SU-DHL-6 (cell line): ENCODE data around the gene LYPD3.

ENCODE experiments used
- H2AFZ ChIP-seq: fragments of 200-600 bp; sonication (generic); 2 replicates; pipeline ENCODE4 v1.6.1; 2014; ENCODE audit warnings: low read depth, mild to moderate bottlenecking, moderate library complexity, mixed read lengths, antibody characterized with exemption, low read length; ENCODE audit not compliant: severe bottlenecking
- H3F3A ChIP-seq: fragments of 200-600 bp; shearing (Covaris generic); 2 replicates; pipeline ENCODE4 v1.6.0; 2016; ENCODE audit warnings: antibody characterized with exemption, mild to moderate bottlenecking; ENCODE audit not compliant: insufficient read depth
- H3K27ac ChIP-seq: fragments of 200-600 bp; sonication (generic); 2 replicates; pipeline ENCODE4 v1.5.1; 2016; ENCODE audit warnings: low read depth, mild to moderate bottlenecking, low read length, moderate library complexity, mixed read lengths
- H3K27me3 ChIP-seq: fragments of 200-600 bp; sonication (generic), shearing (Covaris generic); 2 replicates; pipeline ENCODE4 v1.6.0; 2014; ENCODE audit warnings: mild to moderate bottlenecking, low read length
- H3K36me3 ChIP-seq: fragments of 200-600 bp; sonication (generic); 2 replicates; pipeline ENCODE4 v1.6.1; 2014; ENCODE audit warnings: mild to moderate bottlenecking, low read length, mixed read lengths
- H3K4me2 ChIP-seq: fragments of 300-600, 200-600 bp; shearing (Covaris generic), sonication (generic); 2 replicates; pipeline ENCODE4 v1.6.0; 2014; ENCODE audit warnings: low read length, low read depth, mild to moderate bottlenecking; ENCODE audit not compliant: poor library complexity, severe bottlenecking
- H3K4me3 ChIP-seq: fragments of 200-600 bp; sonication (generic); 2 replicates; pipeline ENCODE4 v1.5.1; 2014; ENCODE audit warnings: antibody characterized with exemption, low read length, mild to moderate bottlenecking, mixed read lengths; ENCODE audit not compliant: insufficient read depth, poor library complexity, severe bottlenecking
- H3K79me2 ChIP-seq: fragments of 200-600 bp; sonication (generic); 2 replicates; pipeline ENCODE4 v1.6.1; 2014; ENCODE audit warnings: mild to moderate bottlenecking, low read length, moderate library complexity; ENCODE audit not compliant: insufficient read depth
- H3K9ac ChIP-seq: fragments of 200-600 bp; sonication (generic); 2 replicates; pipeline ENCODE4 v1.7.0; 2014; ENCODE audit warnings: mild to moderate bottlenecking, low read length
- H3K9me2 ChIP-seq: fragments of 200-600 bp; sonication (generic); replicated peaks from 2 replicates; pipeline ENCODE4 v1.6.1; 2014; ENCODE audit warnings: low read length; ENCODE audit not compliant: insufficient read depth
- H3K9me3 ChIP-seq: fragments of 200-600 bp; sonication (generic); 2 replicates; pipeline ENCODE4 v1.6.1; 2014; ENCODE audit warnings: low read length, mixed read lengths; ENCODE audit not compliant: insufficient read depth
- H4K20me1 ChIP-seq: fragments of 200-600 bp; sonication (generic); 2 replicates; pipeline ENCODE4 v1.6.1; 2014; ENCODE audit warnings: low read depth, mild to moderate bottlenecking, antibody characterized with exemption, low read length, moderate library complexity, mixed read lengths
- EZH2phosphoT487 ChIP-seq: fragments of 200-600 bp; sonication (generic), shearing (Covaris generic); conservative IDR thresholded peaks from 2 replicates; pipeline ENCODE4 v1.6.1; 2018; ENCODE audit warnings: mild to moderate bottlenecking, antibody characterized with exemption, low read length, moderate library complexity, mixed read lengths
- TF ChIP-seq, protein P1 (sequence below): fragments of 200-600 bp; sonication (generic); IDR thresholded peaks from one replicate; pipeline ENCODE4 v1.5.1; 2017; ENCODE audit warnings: antibody characterized with exemption, mild to moderate bottlenecking, low read length, moderate library complexity; ENCODE audit not compliant: insufficient read depth, poor library complexity, severe bottlenecking

The LYPD3 gene

DNA sequence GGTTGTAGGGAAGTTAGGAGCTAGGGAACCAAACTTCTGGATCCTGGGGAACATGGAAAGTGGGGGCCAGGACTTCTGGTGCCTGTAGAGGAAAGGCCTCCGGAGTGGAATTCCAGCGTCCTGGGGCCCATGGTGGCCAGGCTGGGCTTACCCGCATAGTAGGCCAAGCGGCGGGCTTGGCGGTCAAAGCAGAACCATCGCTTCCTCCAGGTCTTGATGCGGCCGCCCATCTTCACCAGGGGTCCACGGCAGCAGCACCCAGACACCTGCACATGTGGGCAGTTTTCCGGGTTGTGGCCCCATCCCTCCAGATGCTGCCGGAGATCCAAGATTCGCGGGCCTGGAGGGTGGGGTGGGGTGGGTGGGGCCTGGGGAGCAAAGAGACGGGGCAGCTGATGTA, 13.8 kb upstream of the LYPD3 start:
- Histone ChIP-seq H3K9me3 (no peaks in the 10 kb centered on the region), H3K4me3 (no peak overlapping the region), H3K9ac (no peak overlapping the region), H3F3A (no peaks in the 10 kb centered on the region), H3K27me3 (no peaks in the 10 kb centered on the region), H4K20me1 (no peaks in the 10 kb centered on the region), H3K4me2 (no peak overlapping the region), H3K9me2 (no peaks in the 10 kb centered on the region), H3K27ac (no peak overlapping the region), H3K79me2 (no peaks in the 10 kb centered on the region), H2AFZ (no peak overlapping the region), H3K36me3 (no peaks in the 10 kb centered on the region)
- TF ChIP-seq, protein P1, sequence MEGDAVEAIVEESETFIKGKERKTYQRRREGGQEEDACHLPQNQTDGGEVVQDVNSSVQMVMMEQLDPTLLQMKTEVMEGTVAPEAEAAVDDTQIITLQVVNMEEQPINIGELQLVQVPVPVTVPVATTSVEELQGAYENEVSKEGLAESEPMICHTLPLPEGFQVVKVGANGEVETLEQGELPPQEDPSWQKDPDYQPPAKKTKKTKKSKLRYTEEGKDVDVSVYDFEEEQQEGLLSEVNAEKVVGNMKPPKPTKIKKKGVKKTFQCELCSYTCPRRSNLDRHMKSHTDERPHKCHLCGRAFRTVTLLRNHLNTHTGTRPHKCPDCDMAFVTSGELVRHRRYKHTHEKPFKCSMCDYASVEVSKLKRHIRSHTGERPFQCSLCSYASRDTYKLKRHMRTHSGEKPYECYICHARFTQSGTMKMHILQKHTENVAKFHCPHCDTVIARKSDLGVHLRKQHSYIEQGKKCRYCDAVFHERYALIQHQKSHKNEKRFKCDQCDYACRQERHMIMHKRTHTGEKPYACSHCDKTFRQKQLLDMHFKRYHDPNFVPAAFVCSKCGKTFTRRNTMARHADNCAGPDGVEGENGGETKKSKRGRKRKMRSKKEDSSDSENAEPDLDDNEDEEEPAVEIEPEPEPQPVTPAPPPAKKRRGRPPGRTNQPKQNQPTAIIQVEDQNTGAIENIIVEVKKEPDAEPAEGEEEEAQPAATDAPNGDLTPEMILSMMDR = no peak
- TF ChIP-seq EZH2phosphoT487 = no peak

- Histone ChIP-seq H3K9me3 (no peaks in the 10 kb centered on the region), H3K27me3 (no peaks in the 10 kb centered on the region), H3K36me3 (no peaks in the 10 kb centered on the region), H3K27ac (no peak overlapping the region), H3K79me2 (no peaks in the 10 kb centered on the region), H3K4me2 (no peak overlapping the region), H3K9ac (no peak overlapping the region), H3K9me2 (no peaks in the 10 kb centered on the region), H2AFZ (no peak overlapping the region), H3F3A (no peaks in the 10 kb centered on the region), H4K20me1 (no peaks in the 10 kb centered on the region), H3K4me3 (no peak overlapping the region)
- TF ChIP-seq, protein P1 = no peak
- no peak for TF ChIP-seq EZH2phosphoT487
These were observed 12.9 kb upstream of the LYPD3 start for GRCh38 chr19:43478323-43478722.

GRCh38 chr19:43476606-43477005, 11.2 kb upstream of the LYPD3 start:
- Histone ChIP-seq H3K4me2 (no peak overlapping the region), H3F3A (no peaks in the 10 kb centered on the region), H3K27me3 (no peaks in the 10 kb centered on the region), H3K4me3 (no peak overlapping the region), H3K9me2 (no peaks in the 10 kb centered on the region), H3K79me2 (no peaks in the 10 kb centered on the region), H3K36me3 (no peaks in the 10 kb centered on the region), H2AFZ (no peak overlapping the region), H4K20me1 (no peaks in the 10 kb centered on the region), H3K9me3 (no peaks in the 10 kb centered on the region), H3K9ac (no peak overlapping the region), H3K27ac (no peak overlapping the region)
- TF ChIP-seq EZH2phosphoT487 = no peak
- TF ChIP-seq, protein P1 = no peak
